IMR-90 (cell line): ENCODE data around the gene AKNA. TPM values are rescaled to one million over a fixed set of nuclear protein-coding genes. Genes with fewer than 3 reads are reported as not detected.

Source experiments
- ATAC-seq: fragments of 200-7000 bp; cut with Tn5 transposase; 2 replicates; pipeline ENCODE4 v1.9.1; 2020; ENCODE audit warnings: low read depth, mild to moderate bottlenecking, moderate library complexity
- BruUV-seq: library from RNA; stranded (reverse); fragments of 400-500 nt; replicated peaks from 2 replicates; lab custom pipeline; 2021; lab: Mats Ljungman, UMichigan
- CTCF ChIA-PET: fragments of 300-600 bp; formaldehyde crosslinking; extraction: SDS; loops from one replicate; lab custom pipeline; 2021; ENCODE audit warnings: antibody characterized with exemption; lab: Yijun Ruan, JAX
- POLR2A ChIA-PET: fragments of 300-600 bp; sonication (Branson Sonifier 250); formaldehyde crosslinking; loops from one replicate; lab custom pipeline; 2022; ENCODE audit warnings: antibody characterized with exemption; ENCODE audit not compliant: unreplicated experiment; lab: Charles Lee
- DNase-seq: peaks from one replicate; pipeline ENCODE4 v3.0.0; 2013
- H2AFZ ChIP-seq: replicated peaks from 2 replicates; pipeline ENCODE3; 2013; ENCODE audit warnings: low read length, mild to moderate bottlenecking; ENCODE audit not compliant: poor library complexity
- H2AK5ac ChIP-seq: 2 replicates; pipeline ENCODE4 v1.6.1; 2013; ENCODE audit warnings: low read depth, low read length, inconsistent platforms
- H2AK9ac ChIP-seq: replicated peaks from 2 replicates; pipeline ENCODE3; 2013; ENCODE audit warnings: mild to moderate bottlenecking, low read depth, low read length, moderate library complexity; ENCODE audit not compliant: poor library complexity
- H2BK120ac ChIP-seq: 2 replicates; pipeline ENCODE4 v1.6.1; 2013; ENCODE audit warnings: low read depth, low read length, inconsistent platforms
- H2BK15ac ChIP-seq: 3 replicates; pipeline ENCODE4 v1.6.1; 2013; ENCODE audit warnings: low read depth, low read length, inconsistent platforms
- H2BK20ac ChIP-seq: 2 replicates; pipeline ENCODE4 v1.6.1; 2013; ENCODE audit warnings: low read depth, mild to moderate bottlenecking, inconsistent platforms, low read length, moderate library complexity
- H2BK5ac ChIP-seq: 2 replicates; pipeline ENCODE4 v1.6.1; 2013; ENCODE audit warnings: mild to moderate bottlenecking, low read depth, low read length, inconsistent platforms; ENCODE audit not compliant: poor library complexity, severe bottlenecking
- H3K14ac ChIP-seq: replicated peaks from 2 replicates; pipeline ENCODE4 v1.6.1; 2013; ENCODE audit warnings: low read depth, low read length, inconsistent platforms
- H3K18ac ChIP-seq: 2 replicates; pipeline ENCODE4 v1.6.1; 2013; ENCODE audit warnings: low read depth, low read length, control low read depth
- H3K23ac ChIP-seq: 2 replicates; pipeline ENCODE4 v1.6.1; 2013; ENCODE audit warnings: low read depth, low read length, inconsistent platforms
- H3K27ac ChIP-seq: 2 replicates; pipeline ENCODE4 v1.5.1; 2013; ENCODE audit warnings: mild to moderate bottlenecking, control low read depth, low read length; ENCODE audit not compliant: insufficient read depth
- H3K27me3 ChIP-seq: 2 replicates; pipeline ENCODE4 v1.6.1; 2013; ENCODE audit warnings: low read length; ENCODE audit not compliant: control insufficient read depth, insufficient read depth
- H3K36me3 ChIP-seq: 2 replicates; pipeline ENCODE4 v1.6.1; 2013; ENCODE audit warnings: low read length, mixed read lengths; ENCODE audit not compliant: control insufficient read depth, insufficient read depth
- H3K4ac ChIP-seq: 2 replicates; pipeline ENCODE4 v1.6.1; 2013; ENCODE audit warnings: low read depth, low read length, inconsistent platforms
- H3K4me1 ChIP-seq: 2 replicates; pipeline ENCODE4 v1.6.1; 2013; ENCODE audit warnings: low read length, mixed read lengths; ENCODE audit not compliant: control insufficient read depth, insufficient read depth
- H3K4me2 ChIP-seq: 2 replicates; pipeline ENCODE4 v1.6.1; 2013; ENCODE audit warnings: low read depth, mild to moderate bottlenecking, control low read depth, low read length, moderate library complexity
- H3K4me3 ChIP-seq: 2 replicates; pipeline ENCODE4 v1.5.1; 2013; ENCODE audit warnings: low read depth, mild to moderate bottlenecking, control low read depth, low read length, moderate library complexity; ENCODE audit not compliant: insufficient read depth
- H3K56ac ChIP-seq: 2 replicates; pipeline ENCODE4 v1.6.1; 2013; ENCODE audit warnings: low read length, inconsistent platforms; ENCODE audit not compliant: insufficient read depth; ENCODE audit errors: extremely low read depth
- H3K79me1 ChIP-seq, 2 experiments: 2 replicates each; pipeline ENCODE4 v1.6.1; 2013; ENCODE audit warnings: low read length in 2 of 2, inconsistent platforms in 1 of 2, low read depth in 1 of 2
- H3K9ac ChIP-seq: 2 replicates; pipeline ENCODE4 v1.6.1; 2013; ENCODE audit warnings: low read depth, low read length, control low read depth
- H3K9me1 ChIP-seq: 2 replicates; pipeline ENCODE4 v1.6.1; 2013; ENCODE audit warnings: low read length, inconsistent platforms; ENCODE audit not compliant: insufficient read depth
- H3K9me3 ChIP-seq: 2 replicates; pipeline ENCODE4 v1.6.1; 2013; ENCODE audit warnings: low read length; ENCODE audit not compliant: control insufficient read depth, insufficient read depth
- H4K20me1 ChIP-seq: 2 replicates; pipeline ENCODE4 v1.6.1; 2013; ENCODE audit warnings: low read length, inconsistent platforms; ENCODE audit not compliant: insufficient read depth
- H4K5ac ChIP-seq: 2 replicates; pipeline ENCODE4 v1.6.1; 2013; ENCODE audit warnings: mild to moderate bottlenecking, low read depth, low read length, control low read depth
- H4K8ac ChIP-seq, 2 experiments: 2 replicates each; pipeline ENCODE4 v1.6.1; 2013; ENCODE audit warnings: low read depth in 2 of 2, low read length in 2 of 2, control low read depth in 1 of 2, inconsistent platforms in 1 of 2
- H4K91ac ChIP-seq: 2 replicates; pipeline ENCODE4 v1.6.1; 2013; ENCODE audit warnings: low read depth, low read length, inconsistent platforms; ENCODE audit not compliant: insufficient read depth
- BHLHE40 ChIP-seq: fragments of 150-350 bp; IDR thresholded peaks from 2 replicates; pipeline ENCODE4 v1.6.1; 2016; ENCODE audit warnings: mild to moderate bottlenecking, low read depth, low read length
- CEBPB ChIP-seq: IDR thresholded peaks from 2 replicates; pipeline ENCODE4 v1.6.1; 2012; ENCODE audit warnings: low read depth, low read length, improper control_type of control experiment
- CHD1 ChIP-seq: IDR thresholded peaks from 2 replicates; pipeline ENCODE4 v1.6.1; 2012; ENCODE audit warnings: low read depth, low read length, improper control_type of control experiment
- ELK1 ChIP-seq: fragments of 150-350 bp; IDR thresholded peaks from 2 replicates; pipeline ENCODE4 v1.6.1; 2016; ENCODE audit warnings: low read depth, mild to moderate bottlenecking, low read length, moderate library complexity, borderline replicate concordance
- FOS ChIP-seq: fragments of 150-350 bp; IDR thresholded peaks from 2 replicates; pipeline ENCODE4 v1.6.1; 2016; ENCODE audit warnings: low read depth, low read length
- MAFK ChIP-seq: IDR thresholded peaks from 2 replicates; pipeline ENCODE4 v1.6.1; 2012; ENCODE audit warnings: low read depth, low read length, improper control_type of control experiment
- MAZ ChIP-seq: IDR thresholded peaks from 2 replicates; pipeline ENCODE4 v1.6.1; 2012; ENCODE audit warnings: low read depth, mild to moderate bottlenecking, low read length, improper control_type of control experiment, moderate library complexity, borderline replicate concordance
- NFE2L2 ChIP-seq: fragments of 150-350 bp; IDR thresholded peaks from 2 replicates; pipeline ENCODE4 v1.6.1; 2016; ENCODE audit warnings: low read depth, mild to moderate bottlenecking, low read length
- RAD21 ChIP-seq: IDR thresholded peaks from 2 replicates; pipeline ENCODE4 v1.6.1; 2012; ENCODE audit warnings: low read length, improper control_type of control experiment
- RCOR1 ChIP-seq: IDR thresholded peaks from 2 replicates; pipeline ENCODE4 v1.6.1; 2012; ENCODE audit warnings: mild to moderate bottlenecking, low read length, improper control_type of control experiment; ENCODE audit not compliant: insufficient replicate concordance
- RFX5 ChIP-seq: IDR thresholded peaks from 2 replicates; pipeline ENCODE4 v1.8.0; 2012; ENCODE audit warnings: low read depth, mild to moderate bottlenecking, low read length, moderate library complexity
- SMC3 ChIP-seq: fragments of 150-350 bp; IDR thresholded peaks from 2 replicates; pipeline ENCODE4 v1.6.1; 2016; ENCODE audit warnings: low read depth, mild to moderate bottlenecking, antibody characterized with exemption, low read length, moderate library complexity
- USF2 ChIP-seq: fragments of 150-350 bp; IDR thresholded peaks from 2 replicates; pipeline ENCODE4 v1.6.1; 2017; ENCODE audit warnings: mild to moderate bottlenecking, antibody characterized with exemption, low read length, low read depth
- WGBS, 2 experiments: methylation state at CpG; one replicate each; pipeline versions ENCODE4 v1.1.5 to v1.1.7; 2013; ENCODE audit warnings: missing lambda C conversion rate in 2 of 2; ENCODE audit not compliant: insufficient read length in 1 of 2; ENCODE audit errors: extremely low coverage in 2 of 2; 5-methylcytosine and 5-hydroxymethylcytosine counted together
- dilution Hi-C: fragments of 300-500 bp; cut with HindIII; formaldehyde crosslinking; loops from one replicate; pipeline ENCODE4 v1.14.3; 2018; ENCODE audit warnings: low sequenced_read_pairs; ENCODE audit not compliant: unreplicated experiment
- in situ Hi-C: fragments of 300-500 bp; cut with MboI; formaldehyde crosslinking; loops from 3 replicates; pipeline ENCODE4 v1.14.3; 2019; ENCODE audit warnings: low sequenced_read_pairs, inconsistent platforms, mixed read lengths
- intact Hi-C: fragments of 100-400 bp; cut with micrococcal nuclease; formaldehyde crosslinking; loops from 2 replicates; pipeline ENCODE4 v1.10.0; 2022
- polyA plus RNA-seq, 3 experiments: library from polyadenylated mRNA; depleted of rRNA; stranded (reverse); fragments of >200 nt; gene quantifications; 2 replicates each; pipeline ENCODE4 v1.2.3, GENCODE V29; 2012; ENCODE audit warnings: low replicate concordance in 1 of 3
- total RNA-seq: library from RNA; depleted of rRNA; stranded (reverse); fragments of >200 nt; gene quantifications from 2 replicates; pipeline ENCODE4 v1.2.3, GENCODE V29; 2012

The AKNA gene
- total and polyA plus RNA-seq, 2 of the 4 experiments (the other 2 are of a cell fraction): 2.7 to 7.3 TPM

GRCh38 chr9:114301798-114302565, 85.8 kb downstream of the AKNA start (continued):
- TF ChIP-seq RCOR1: no peak

- H3K4me2 ChIP-seq: no peak overlapping the region
- H3K18ac ChIP-seq: no peak overlapping the region
- H3K27ac ChIP-seq: no peak overlapping the region
- H3K9me1 ChIP-seq: no peaks in the 10 kb centered on the region
- BruUV-seq: no TSS peak
- ChIA-PET CTCF (no interaction called here), POLR2A (no interaction called here)
- peak overlapping the region; percentile 39 for H2AK9ac ChIP-seq
- peaks cover 3% of the 10 kb centered on the region; the same call in 1 of the 2 replicates for H3K4me1 ChIP-seq
- 95% methylated on average over 6 of the region's 31 CpGs; no CpG with 5 or more reads in 1 of the 2 experiments for WGBS, 2 experiments
- no peaks in the 10 kb centered on the region for H3K27me3 ChIP-seq
- no peaks in the 10 kb centered on the region for H3K9me3 ChIP-seq
- no peak overlapping the region for H3K23ac ChIP-seq
- H4K8ac ChIP-seq: no peak overlapping the region
- H2BK120ac ChIP-seq: no peak overlapping the region
- intact Hi-C loops (no loop called here), dilution Hi-C loops (no loop called here), in situ Hi-C loops (no loop called here)
- H3K14ac ChIP-seq: no peak overlapping the region
- no peak overlapping the region for H3K56ac ChIP-seq
- no peak overlapping the region for H2BK15ac ChIP-seq
- no peak overlapping the region for H3K9ac ChIP-seq
- H3K79me1 ChIP-seq: no peaks in the 10 kb centered on the region
- ATAC-seq: no peak
- H2AK5ac ChIP-seq: no peak overlapping the region
- H4K91ac ChIP-seq: no peak overlapping the region
- H2BK20ac ChIP-seq: no peak overlapping the region
- H4K5ac ChIP-seq: no peak overlapping the region
- H2BK5ac ChIP-seq: no peak overlapping the region
- no peak overlapping the region for H3K4ac ChIP-seq
- no peaks in the 10 kb centered on the region for H4K20me1 ChIP-seq
- DNase-seq: no peak
- no peak overlapping the region for H3K4me3 ChIP-seq
- H3K36me3 ChIP-seq: peaks cover 20% of the 10 kb centered on the region
- no peak overlapping the region for H2AFZ ChIP-seq
- TF ChIP-seq ELK1: no peak
- TF ChIP-seq BHLHE40: no peak
- TF ChIP-seq RAD21: no peak
- no peak for TF ChIP-seq CHD1
- no peak for TF ChIP-seq SMC3
- TF ChIP-seq CEBPB: no peak
- no peak for TF ChIP-seq MAZ
- no peak for TF ChIP-seq RCOR1
- TF ChIP-seq RFX5: no peak
- TF ChIP-seq USF2: no peak
- TF ChIP-seq FOS: no peak
- TF ChIP-seq NFE2L2: no peak
- TF ChIP-seq MAFK: no peak
Measured at GRCh38 chr9:114300846-114301797, 86.7 kb downstream of the AKNA start.
